H9 (cell line): ENCODE data around the gene CDHR2. TPM values are rescaled to one million over a fixed set of nuclear protein-coding genes. Genes with fewer than 3 reads are reported as not detected.

Experiments
- DNase-seq: peaks from one replicate; pipeline ENCODE4 v3.0.0-alpha.2; 2017
- H2AFZ ChIP-seq: one replicate; pipeline ENCODE4 v1.6.1; 2013; ENCODE audit warnings: mild to moderate bottlenecking, low read length, control low read depth, moderate library complexity
- H2AK5ac ChIP-seq: 2 replicates; pipeline ENCODE4 v1.6.1; 2013; ENCODE audit warnings: low read length, control low read depth, mixed read lengths; ENCODE audit not compliant: insufficient read length
- H2BK120ac ChIP-seq: one replicate; pipeline ENCODE4 v1.6.1; 2013; ENCODE audit warnings: low read depth, mild to moderate bottlenecking, low read length, control low read depth, inconsistent platforms; ENCODE audit not compliant: poor library complexity, severe bottlenecking
- H2BK12ac ChIP-seq: 2 replicates; pipeline ENCODE4 v1.6.1; 2013; ENCODE audit warnings: low read length, control low read depth, mixed read lengths, low read depth; ENCODE audit not compliant: insufficient read length
- H2BK15ac ChIP-seq: 2 replicates; pipeline ENCODE4 v1.6.1; 2013; ENCODE audit warnings: low read depth, low read length, control low read depth
- H2BK20ac ChIP-seq: one replicate; pipeline ENCODE4 v1.6.1; 2013; ENCODE audit warnings: low read depth, mild to moderate bottlenecking, low read length, control low read depth, inconsistent platforms; ENCODE audit not compliant: poor library complexity, severe bottlenecking
- H2BK5ac ChIP-seq: 2 replicates; pipeline ENCODE4 v1.6.1; 2013; ENCODE audit warnings: low read length, control low read depth, mixed read lengths; ENCODE audit not compliant: insufficient read length
- H3K14ac ChIP-seq: 2 replicates; pipeline ENCODE4 v1.6.1; 2013; ENCODE audit warnings: low read length, control low read depth; ENCODE audit not compliant: insufficient read depth
- H3K18ac ChIP-seq: 2 replicates; pipeline ENCODE4 v1.6.1; 2013; ENCODE audit warnings: low read depth, mild to moderate bottlenecking, mixed read lengths, low read length, control low read depth; ENCODE audit not compliant: insufficient read length
- H3K23ac ChIP-seq: 2 replicates; pipeline ENCODE4 v1.6.1; 2013; ENCODE audit warnings: low read length, control low read depth, mixed read lengths, low read depth; ENCODE audit not compliant: insufficient read length
- H3K23me2 ChIP-seq: 2 replicates; pipeline ENCODE4 v1.6.1; 2013; ENCODE audit warnings: low read depth, mild to moderate bottlenecking, mixed read lengths, low read length, control low read depth; ENCODE audit not compliant: insufficient read length, poor library complexity, severe bottlenecking
- H3K27ac ChIP-seq: 2 replicates; pipeline ENCODE4 v1.5.1; 2013; ENCODE audit warnings: low read length, control low read depth, mixed read lengths, low read depth; ENCODE audit not compliant: insufficient read length
- H3K27me3 ChIP-seq: 2 replicates; pipeline ENCODE4 v1.6.1; 2013; ENCODE audit warnings: low read length, control low read depth, inconsistent platforms; ENCODE audit not compliant: insufficient read depth
- H3K4ac ChIP-seq: 2 replicates; pipeline ENCODE4 v1.6.1; 2013; ENCODE audit warnings: low read depth, mild to moderate bottlenecking, control low read depth, inconsistent platforms, low read length, moderate library complexity
- H3K4me1 ChIP-seq: 2 replicates; pipeline ENCODE4 v1.6.1; 2013; ENCODE audit warnings: low read length, control low read depth, inconsistent platforms; ENCODE audit not compliant: insufficient read depth
- H3K4me2 ChIP-seq: 2 replicates; pipeline ENCODE4 v1.6.1; 2013; ENCODE audit warnings: low read length, control low read depth, mixed read lengths; ENCODE audit not compliant: insufficient read length, insufficient read depth
- H3K56ac ChIP-seq: 2 replicates; pipeline ENCODE4 v1.6.1; 2013; ENCODE audit warnings: low read depth, mild to moderate bottlenecking, mixed read lengths, low read length, control low read depth; ENCODE audit not compliant: insufficient read length
- H3K79me1 ChIP-seq: 2 replicates; pipeline ENCODE4 v1.6.1; 2013; ENCODE audit warnings: low read depth, mild to moderate bottlenecking, moderate library complexity, low read length, control low read depth, inconsistent platforms; ENCODE audit not compliant: insufficient read depth, poor library complexity, severe bottlenecking
- H3K79me2 ChIP-seq: 2 replicates; pipeline ENCODE4 v1.6.1; 2013; ENCODE audit warnings: low read length, control low read depth, inconsistent platforms; ENCODE audit not compliant: insufficient read depth
- H3K9ac ChIP-seq: 2 replicates; pipeline ENCODE4 v1.6.1; 2013; ENCODE audit warnings: low read length, control low read depth, mixed read lengths; ENCODE audit not compliant: insufficient read length; ENCODE audit errors: extremely low read depth
- H3K9me3 ChIP-seq: one replicate; pipeline ENCODE4 v1.6.1; 2013; ENCODE audit warnings: low read depth, low read length, inconsistent platforms; ENCODE audit not compliant: control insufficient read depth
- H3T11ph ChIP-seq: one replicate; pipeline ENCODE4 v1.6.1; 2013; ENCODE audit warnings: mild to moderate bottlenecking, low read length, control low read depth, inconsistent platforms
- H4K20me1 ChIP-seq: one replicate; pipeline ENCODE4 v1.6.1; 2013; ENCODE audit not compliant: control insufficient read depth, insufficient read length, insufficient read depth
- H4K5ac ChIP-seq: 2 replicates; pipeline ENCODE4 v1.6.1; 2013; ENCODE audit warnings: low read depth, mild to moderate bottlenecking, mixed read lengths, low read length, control low read depth; ENCODE audit not compliant: insufficient read length
- H4K8ac ChIP-seq: replicated peaks from 2 replicates; pipeline ENCODE4 v1.6.1; 2013; ENCODE audit warnings: low read length, control low read depth, mixed read lengths, low read depth; ENCODE audit not compliant: insufficient read length
- H4K91ac ChIP-seq: 2 replicates; pipeline ENCODE4 v1.6.1; 2013; ENCODE audit warnings: low read depth, mild to moderate bottlenecking, moderate library complexity, mixed read lengths, low read length, control low read depth; ENCODE audit not compliant: insufficient read length
- H3K27ac Mint-ChIP-seq, 3 experiments: 2 replicates in 2 of 3; 3 replicates in 1 of 3; pipeline ENCODE4 v1.8.0; 2020 to 2021; ENCODE audit warnings: mixed read lengths in 3 of 3, mild to moderate bottlenecking in 1 of 3, moderate library complexity in 1 of 3
- H3K27me3 Mint-ChIP-seq: 2 replicates; pipeline ENCODE4 v1.8.0; 2021; ENCODE audit warnings: low read depth, mild to moderate bottlenecking, moderate library complexity, mixed read lengths
- H3K36me3 Mint-ChIP-seq, 3 experiments: 2 replicates in 2 of 3; 3 replicates in 1 of 3; pipeline ENCODE4 v1.8.0; 2020 to 2021; ENCODE audit warnings: low read depth in 3 of 3, mixed read lengths in 3 of 3; ENCODE audit not compliant: insufficient read depth in 1 of 3
- H3K4me1 Mint-ChIP-seq, 2 experiments: 2 replicates each; pipeline ENCODE4 v1.8.0; 2020; ENCODE audit warnings: mixed read lengths in 2 of 2
- H3K4me3 Mint-ChIP-seq, 2 experiments: 2 replicates in 1 of 2; 3 replicates in 1 of 2; pipeline ENCODE4 v1.8.0; 2020 to 2021; ENCODE audit warnings: mild to moderate bottlenecking in 2 of 2, mixed read lengths in 2 of 2, moderate library complexity in 1 of 2
- H3K9me3 Mint-ChIP-seq, 2 experiments: 2 replicates in 1 of 2; 3 replicates in 1 of 2; pipeline ENCODE4 v1.8.0; 2020; ENCODE audit warnings: mild to moderate bottlenecking in 2 of 2, mixed read lengths in 2 of 2, moderate library complexity in 1 of 2
- WGBS: extraction: QIAGEN DNeasy Blood & Tissue Kit; methylation state at CpG from one replicate; pipeline ENCODE4 v1.1.7; 2013; ENCODE audit warnings: missing lambda C conversion rate, low lambda C conversion rate, mixed read lengths; ENCODE audit not compliant: insufficient read length; ENCODE audit errors: extremely low coverage; 5-methylcytosine and 5-hydroxymethylcytosine counted together
- total RNA-seq: library from RNA; stranded (reverse); gene quantifications from 2 replicates; pipeline ENCODE4 v1.2.1, GENCODE V29; 2021
- TF ChIP-seq, protein P1 (sequence below): fragments of 200-600 bp; sonication (generic); conservative IDR thresholded peaks from 3 replicates; pipeline ENCODE4 v1.8.0; 2021; ENCODE audit warnings: antibody characterized with exemption, mild to moderate bottlenecking

Gene CDHR2
- total RNA-seq, 1 experiment from 2014 or later = 0.90 TPM

DNA sequence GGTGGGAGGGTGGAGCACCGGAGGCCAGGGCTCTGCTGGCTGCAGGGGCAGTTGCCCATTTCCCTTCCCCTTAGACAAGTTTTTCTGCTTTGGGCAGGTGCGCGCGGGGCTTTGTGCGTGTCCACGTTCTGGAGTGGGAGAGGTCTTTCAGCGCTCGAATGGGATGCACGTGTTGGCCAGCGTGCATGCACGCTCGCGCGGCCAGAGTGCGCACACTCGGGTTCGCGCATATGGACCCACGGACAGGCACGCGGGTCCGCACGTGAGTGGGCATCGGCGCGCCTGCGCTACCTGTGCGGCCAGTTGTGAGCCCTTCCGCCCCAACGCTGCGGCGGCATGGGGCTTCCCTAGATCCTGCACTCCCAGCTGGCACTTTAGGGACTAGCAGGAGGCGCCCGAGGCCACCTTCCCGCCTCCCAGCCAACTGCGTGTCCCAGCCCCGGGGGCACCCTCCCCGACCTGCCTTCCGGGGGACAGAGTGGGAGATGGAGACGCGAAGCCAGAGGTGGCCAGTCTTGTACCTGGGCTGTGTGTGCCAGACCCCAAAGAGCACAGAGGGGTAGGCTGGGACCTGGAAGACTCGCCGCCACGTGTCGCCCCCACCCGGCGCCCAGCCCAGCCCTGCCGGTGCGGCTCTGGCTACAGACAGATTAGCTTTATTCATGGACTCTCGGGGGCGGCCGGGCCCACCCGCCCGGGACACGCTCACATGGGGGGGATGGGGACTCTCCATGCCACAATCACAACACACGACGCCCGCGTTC is 70.6 kb downstream of the CDHR2 start:
- Histone ChIP-seq H3K23ac (no peak overlapping the region), H3T11ph (no peak overlapping the region), H3K9me3 (no peaks in the 10 kb centered on the region), H4K91ac (no peak overlapping the region), H3K27ac (no peak overlapping the region), H3K4me1 (no peaks in the 10 kb centered on the region), H3K4me2 (peak overlapping the region; percentile 5), H4K5ac (no peak overlapping the region), H3K4ac (no peak overlapping the region), H3K79me1 (no peaks in the 10 kb centered on the region), H2AFZ (no peak overlapping the region), H3K27me3 (peaks cover 2% of the 10 kb centered on the region; the same call in 1 of the 2 replicates), H3K79me2 (no peaks in the 10 kb centered on the region), H3K23me2 (peaks cover 6% of the 10 kb centered on the region), H2AK5ac (no peak overlapping the region), H2BK12ac (no peak overlapping the region), H3K9ac (no peak overlapping the region), H2BK120ac (no peak overlapping the region), H2BK15ac (no peak overlapping the region), H2BK5ac (no peak overlapping the region), H3K18ac (no peak overlapping the region), H3K14ac (no peak overlapping the region), H4K8ac (no peak overlapping the region), H3K56ac (no peak overlapping the region), H2BK20ac (no peak overlapping the region), H4K20me1 (no peaks in the 10 kb centered on the region)
- DNase-seq = peak; percentile 61
- Mint-ChIP-seq H3K27me3 (peaks cover 82% of the 10 kb centered on the region), H3K9me3 (no peaks in the 10 kb centered on the region), H3K27ac (no peak overlapping the region), H3K36me3 (no peaks in the 10 kb centered on the region), H3K4me3 (peak overlapping the region; percentile 51 to 78; a peak in 4 of 5 replicates), H3K4me1 (peaks cover 6 to 25% of the 10 kb centered on the region in 2 experiments; a peak in 3 of 4 replicates)
- TF ChIP-seq, protein P1, sequence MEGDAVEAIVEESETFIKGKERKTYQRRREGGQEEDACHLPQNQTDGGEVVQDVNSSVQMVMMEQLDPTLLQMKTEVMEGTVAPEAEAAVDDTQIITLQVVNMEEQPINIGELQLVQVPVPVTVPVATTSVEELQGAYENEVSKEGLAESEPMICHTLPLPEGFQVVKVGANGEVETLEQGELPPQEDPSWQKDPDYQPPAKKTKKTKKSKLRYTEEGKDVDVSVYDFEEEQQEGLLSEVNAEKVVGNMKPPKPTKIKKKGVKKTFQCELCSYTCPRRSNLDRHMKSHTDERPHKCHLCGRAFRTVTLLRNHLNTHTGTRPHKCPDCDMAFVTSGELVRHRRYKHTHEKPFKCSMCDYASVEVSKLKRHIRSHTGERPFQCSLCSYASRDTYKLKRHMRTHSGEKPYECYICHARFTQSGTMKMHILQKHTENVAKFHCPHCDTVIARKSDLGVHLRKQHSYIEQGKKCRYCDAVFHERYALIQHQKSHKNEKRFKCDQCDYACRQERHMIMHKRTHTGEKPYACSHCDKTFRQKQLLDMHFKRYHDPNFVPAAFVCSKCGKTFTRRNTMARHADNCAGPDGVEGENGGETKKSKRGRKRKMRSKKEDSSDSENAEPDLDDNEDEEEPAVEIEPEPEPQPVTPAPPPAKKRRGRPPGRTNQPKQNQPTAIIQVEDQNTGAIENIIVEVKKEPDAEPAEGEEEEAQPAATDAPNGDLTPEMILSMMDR = no peak
- WGBS = no CpG with 5 or more reads among the region's 59 CpGs
